SK-N-SH (cell line): ENCODE results near the gene GLTP. TPM values are rescaled to one million over a fixed set of nuclear protein-coding genes. Genes with fewer than 3 reads are reported as not detected.
"Not testable (repeated sequence)": the region's sequence is repeated elsewhere in the genome, so short reads cannot be mapped to it uniquely, and the experiment has no call there.

ENCODE experiments used
- CTCF ChIA-PET: fragments of 300-600, 350-600 bp; formaldehyde crosslinking; extraction: SDS; loops from one replicate; lab custom pipeline; 2021; lab: Yijun Ruan, JAX
- POLR2A ChIA-PET: fragments of 350-600 bp; sonication (Branson Sonifier 250); formaldehyde crosslinking; extraction: SDS; loops from one replicate; lab custom pipeline; 2020; ENCODE audit warnings: antibody characterized with exemption, inconsistent platforms; lab: Yijun Ruan, JAX
- DNase-seq: peaks from one replicate; pipeline ENCODE4 v3.0.0; 2012
- H2AFZ ChIP-seq: fragments of 200-600 bp; sonication (generic); 2 replicates; pipeline ENCODE4 v1.8.1; 2016; ENCODE audit warnings: antibody characterized with exemption, mild to moderate bottlenecking, low read depth
- H3F3A ChIP-seq: fragments of 200-600 bp; sonication (generic); replicated peaks from 2 replicates; pipeline ENCODE3; 2016; ENCODE audit warnings: antibody characterized with exemption, mild to moderate bottlenecking; ENCODE audit not compliant: insufficient read depth
- H3K27ac ChIP-seq, 2 experiments: fragments of 200-500 bp in 1 of 2; fragments of 200-600 bp in 1 of 2; sonication (Bioruptor generic) in 1 of 2; sonication (generic), shearing (Covaris generic) in 1 of 2; 2 replicates each; pipeline versions ENCODE4 v1.5.1 to v1.6.1; 2014 to 2016; ENCODE audit warnings: low read depth in 2 of 2, inconsistent platforms in 1 of 2, low read length in 1 of 2, mild to moderate bottlenecking in 1 of 2, mixed read lengths in 1 of 2
- H3K27me3 ChIP-seq: fragments of 200-600 bp; sonication (generic), shearing (Covaris generic); 2 replicates; pipeline ENCODE4 v1.6.1; 2016; ENCODE audit warnings: mixed run types; ENCODE audit not compliant: insufficient read depth
- H3K36me3 ChIP-seq, 2 experiments: fragments of 200-500 bp in 1 of 2; fragments of 200-600 bp in 1 of 2; sonication (Bioruptor generic) in 1 of 2; sonication (generic) in 1 of 2; replicated peaks in 1 of 2; 2 replicates each; pipeline versions ENCODE3 to v1.5.1; 2014 to 2016; ENCODE audit warnings: low read length in 1 of 2, mild to moderate bottlenecking in 1 of 2; ENCODE audit not compliant: insufficient read depth in 2 of 2, control insufficient read depth in 1 of 2
- H3K4me1 ChIP-seq, 2 experiments: fragments of 200-500 bp in 1 of 2; fragments of 200-600 bp in 1 of 2; sonication (Bioruptor generic) in 1 of 2; sonication (generic), shearing (Covaris generic) in 1 of 2; 2 replicates each; pipeline versions ENCODE4 v1.5.1 to v1.6.1; 2014 to 2016; ENCODE audit warnings: low read depth in 1 of 2, low read length in 1 of 2, mixed run types in 1 of 2; ENCODE audit not compliant: insufficient read depth in 2 of 2, control insufficient read depth in 1 of 2
- H3K4me2 ChIP-seq: fragments of 200-600 bp; sonication (generic), shearing (Covaris generic); 2 replicates; pipeline ENCODE4 v1.6.1; 2017; ENCODE audit warnings: mixed run types
- H3K4me3 ChIP-seq, 2 experiments: fragments of 200-500 bp in 1 of 2; fragments of 200-600 bp in 1 of 2; sonication (Bioruptor generic) in 1 of 2; sonication (generic), shearing (Covaris generic) in 1 of 2; 2 replicates each; pipeline versions ENCODE4 v1.5.1 to v1.8.1; 2014 to 2016; ENCODE audit warnings: low read depth in 2 of 2, inconsistent platforms in 1 of 2, low read length in 1 of 2, mild to moderate bottlenecking in 1 of 2, mixed read lengths in 1 of 2, moderate library complexity in 1 of 2
- H3K79me2 ChIP-seq: fragments of 200-600 bp; sonication (generic); 2 replicates; pipeline ENCODE4 v1.8.1; 2017; ENCODE audit warnings: mild to moderate bottlenecking; ENCODE audit not compliant: insufficient read depth
- H3K9ac ChIP-seq: fragments of 200-600 bp; sonication (generic); 2 replicates; pipeline ENCODE4 v1.6.1; 2017; ENCODE audit warnings: mixed run types
- H3K9me2 ChIP-seq: fragments of 200-600 bp; sonication (generic); 2 replicates; pipeline ENCODE4 v1.6.1; 2017; ENCODE audit warnings: mixed run types
- H3K9me3 ChIP-seq: fragments of 200-600 bp; sonication (generic); 2 replicates; pipeline ENCODE4 v1.6.1; 2017; ENCODE audit warnings: mixed run types, mild to moderate bottlenecking, moderate library complexity
- H4K20me1 ChIP-seq: fragments of 200-600 bp; sonication (generic); 2 replicates; pipeline ENCODE4 v1.6.1; 2017; ENCODE audit warnings: mild to moderate bottlenecking, mixed run types; ENCODE audit not compliant: insufficient read depth
- ELF1 ChIP-seq: IDR thresholded peaks from 2 replicates; pipeline ENCODE4 v1.4.0; 2012
- FOXJ3 ChIP-seq: sonication (generic); formaldehyde crosslinking; IDR thresholded peaks from 2 replicates; pipeline ENCODE4 v1.5.1; 2020; ENCODE audit warnings: mild to moderate bottlenecking, missing genetic modification reagents
- NFIC ChIP-seq: IDR thresholded peaks from 2 replicates; pipeline ENCODE4 v1.4.0; 2012; ENCODE audit warnings: borderline replicate concordance
- NRF1 ChIP-seq: IDR thresholded peaks from 2 replicates; pipeline ENCODE4 v1.6.1; 2012; ENCODE audit warnings: low read depth, mild to moderate bottlenecking, low read length
- RAD21 ChIP-seq: IDR thresholded peaks from 2 replicates; pipeline ENCODE4 v1.6.1; 2012; ENCODE audit warnings: mild to moderate bottlenecking, low read length
- RCOR1 ChIP-seq: fragments of 150-350 bp; IDR thresholded peaks from 2 replicates; pipeline ENCODE4 v1.6.1; 2017; ENCODE audit warnings: antibody characterized with exemption, low read length
- RXRA ChIP-seq: IDR thresholded peaks from 2 replicates; pipeline ENCODE4 v1.4.0; 2012; ENCODE audit warnings: low read depth, mild to moderate bottlenecking, borderline replicate concordance
- TCF12 ChIP-seq: IDR thresholded peaks from 2 replicates; pipeline ENCODE4 v1.4.0; 2012
- TEAD4 ChIP-seq: IDR thresholded peaks from 2 replicates; pipeline ENCODE4 v1.4.0; 2012; ENCODE audit warnings: mild to moderate bottlenecking, borderline replicate concordance; ENCODE audit not compliant: insufficient read depth
- WGBS: methylation state at CpG from one replicate; pipeline ENCODE4 v1.1.6; 2017; ENCODE audit warnings: low lambda C conversion rate; 5-methylcytosine and 5-hydroxymethylcytosine counted together
- polyA plus RNA-seq, 3 experiments: library from polyadenylated mRNA; depleted of rRNA; stranded (reverse); fragments of >200 nt; gene quantifications; 2 replicates each; pipeline ENCODE4 v1.2.3, GENCODE V29; 2012
- TF ChIP-seq, protein P1 (sequence below): IDR thresholded peaks from 2 replicates; pipeline ENCODE4 v1.6.1; 2012; ENCODE audit warnings: mild to moderate bottlenecking, low read depth, low read length, moderate library complexity
- TF ChIP-seq, protein P2 (sequence below): IDR thresholded peaks from 2 replicates; pipeline ENCODE4 v1.4.0; 2012; ENCODE audit warnings: low read depth, borderline replicate concordance
- TF ChIP-seq, protein P3 (sequence below): fragments of 150-350 bp; IDR thresholded peaks from 2 replicates; pipeline ENCODE4 v1.6.1; 2017; ENCODE audit warnings: antibody characterized with exemption, low read length, low read depth, borderline replicate concordance

The GLTP gene
- polyA plus RNA-seq, 1 of the 3 experiments (the other 2 are of a cell fraction), result 23.0 TPM

DNA sequence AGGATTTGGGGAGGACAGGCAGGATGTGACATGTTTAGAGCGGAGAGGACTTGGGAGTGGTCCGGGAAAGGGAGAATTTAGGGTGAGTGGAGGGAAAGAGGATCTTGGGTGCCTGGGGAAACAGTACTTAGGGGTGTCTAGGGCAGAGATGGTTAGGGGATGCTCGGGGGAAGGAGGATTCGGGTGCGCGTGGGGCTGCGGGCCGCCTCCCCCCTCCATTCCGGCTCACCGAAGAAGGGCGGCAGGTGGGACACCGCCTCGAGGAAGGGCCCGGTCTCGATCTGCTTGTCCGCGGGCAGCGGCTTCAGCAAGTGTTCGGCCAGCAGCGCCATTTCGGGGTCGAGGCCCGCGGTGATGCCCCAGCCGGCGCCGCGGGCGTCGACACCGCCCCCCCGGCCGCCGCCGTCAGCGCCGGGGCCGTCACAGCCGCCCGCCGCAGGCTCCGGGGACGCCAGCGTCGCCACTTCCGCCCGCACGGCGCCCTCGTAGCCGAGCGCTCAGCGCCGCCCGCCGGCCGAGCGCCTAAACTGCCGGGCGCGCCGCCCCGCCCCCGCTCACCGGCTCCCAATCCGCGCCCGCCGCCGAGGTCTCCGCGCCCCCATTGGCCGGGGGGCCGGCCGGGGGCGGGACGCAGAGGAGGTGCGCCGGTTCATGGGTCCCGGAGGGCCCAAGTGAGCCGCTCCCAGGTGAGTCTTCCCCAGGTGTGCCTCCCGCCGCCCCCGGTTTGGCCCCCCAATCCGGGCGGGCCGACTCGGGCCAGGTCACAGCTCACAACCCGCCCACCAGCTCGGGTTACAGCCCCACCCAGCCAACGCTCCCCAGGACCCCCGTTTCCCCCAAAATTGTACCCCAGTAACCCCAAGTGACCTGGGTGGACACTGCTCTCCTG, at the start of gene GLTP (continued):
- TF ChIP-seq RAD21 (peak; percentile 68), RCOR1 (no peak), TEAD4 (no peak), TCF12 (no peak), ELF1 (peak; percentile 77)

DNA sequence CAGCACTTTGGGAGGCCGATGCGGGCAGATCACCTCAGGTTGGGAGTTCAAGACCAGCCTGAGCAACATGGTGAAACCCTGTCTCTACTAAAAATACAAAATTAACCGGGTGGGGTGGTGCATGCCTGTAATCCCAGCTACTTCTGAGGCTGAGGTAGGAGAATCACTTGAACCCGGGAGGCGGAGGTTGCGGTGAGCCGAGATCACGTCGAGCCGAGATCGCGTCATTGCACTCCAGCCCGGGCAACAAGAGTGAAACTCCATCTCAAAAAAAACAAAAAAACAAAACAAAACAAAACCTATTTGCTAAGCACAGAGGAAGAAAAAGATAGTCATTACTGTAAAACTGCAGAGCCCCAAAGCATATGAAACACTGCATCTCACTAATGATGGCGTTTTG, 49.0 kb upstream of the GLTP start:
- DNase-seq, H3K4me2 ChIP-seq, H3K9ac ChIP-seq, H3F3A ChIP-seq, H3K27me3 ChIP-seq, H3K27ac ChIP-seq, H3K9me3 ChIP-seq, H4K20me1 ChIP-seq, H3K4me1 ChIP-seq, H2AFZ ChIP-seq, H3K79me2 ChIP-seq, H3K9me2 ChIP-seq, H3K4me3 ChIP-seq, POLR2A ChIA-PET: not testable (repeated sequence)
- WGBS, result 94% methylated on average over 14 of the region's 14 CpGs
- CTCF ChIA-PET, result interaction anchor here (0.9 to 6.1 kb wide), 2 partner anchors 29 to 77 kb away, joined by 3 to 43 read pairs; no protein-coding TSS in a partner anchor
- H3K36me3 ChIP-seq, result peaks cover 30 to 34% of the 10 kb centered on the region in 2 experiments

DNA sequence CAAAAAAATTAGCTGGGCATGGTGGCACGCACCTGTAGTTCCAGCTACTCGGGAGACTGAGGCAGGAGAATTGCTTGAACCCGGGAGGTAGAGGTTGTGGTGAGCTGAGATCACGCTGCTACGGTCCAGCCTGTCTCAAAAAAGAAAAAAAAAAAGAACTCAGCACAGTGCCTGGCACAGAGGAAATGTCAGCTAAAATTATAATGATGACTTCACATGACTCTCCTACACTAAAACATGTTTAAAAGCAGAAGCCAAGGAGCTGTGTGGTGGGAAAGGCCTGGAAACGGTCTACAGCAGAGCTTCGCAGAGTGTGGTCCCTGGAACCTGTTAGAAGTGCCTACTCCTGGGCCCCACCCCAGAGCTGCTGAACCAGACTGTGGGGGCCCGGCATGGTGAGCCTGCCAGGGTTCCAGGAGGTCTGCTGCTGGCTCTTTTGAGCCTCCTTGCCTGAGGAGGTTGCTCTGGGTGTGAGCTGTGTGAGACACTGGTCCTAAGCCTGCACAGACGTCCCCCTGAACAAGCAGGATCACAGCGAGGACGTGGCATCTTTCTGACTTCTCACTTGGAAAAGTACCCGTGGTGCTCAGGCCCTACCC, 47.8 kb upstream of the GLTP start:
- ChIA-PET CTCF (interaction anchor here (0.7 to 6.1 kb wide), 9 partner anchors 8 to 76 kb away, joined by 3 to 43 read pairs (median 3); no protein-coding TSS in a partner anchor), POLR2A (interaction anchor here (0.7 kb wide), 1 partner anchor 16 kb away, joined by 3 read pairs; no protein-coding TSS in a partner anchor)
- no peak overlapping the region for H3K9ac ChIP-seq
- H3K4me1 ChIP-seq, result no peaks in the 10 kb centered on the region
- no peak overlapping the region for H3K4me2 ChIP-seq
- H2AFZ ChIP-seq, result no peak overlapping the region
- no peaks in the 10 kb centered on the region for H3F3A ChIP-seq
- 91% methylated on average over 11 of the region's 12 CpGs for WGBS
- H3K9me3 ChIP-seq, result no peaks in the 10 kb centered on the region
- DNase-seq, result no peak
- H3K27ac ChIP-seq, result no peak overlapping the region
- H3K79me2 ChIP-seq, result no peaks in the 10 kb centered on the region
- H4K20me1 ChIP-seq, result no peaks in the 10 kb centered on the region
- H3K27me3 ChIP-seq, result no peaks in the 10 kb centered on the region
- TF ChIP-seq, protein P1, sequence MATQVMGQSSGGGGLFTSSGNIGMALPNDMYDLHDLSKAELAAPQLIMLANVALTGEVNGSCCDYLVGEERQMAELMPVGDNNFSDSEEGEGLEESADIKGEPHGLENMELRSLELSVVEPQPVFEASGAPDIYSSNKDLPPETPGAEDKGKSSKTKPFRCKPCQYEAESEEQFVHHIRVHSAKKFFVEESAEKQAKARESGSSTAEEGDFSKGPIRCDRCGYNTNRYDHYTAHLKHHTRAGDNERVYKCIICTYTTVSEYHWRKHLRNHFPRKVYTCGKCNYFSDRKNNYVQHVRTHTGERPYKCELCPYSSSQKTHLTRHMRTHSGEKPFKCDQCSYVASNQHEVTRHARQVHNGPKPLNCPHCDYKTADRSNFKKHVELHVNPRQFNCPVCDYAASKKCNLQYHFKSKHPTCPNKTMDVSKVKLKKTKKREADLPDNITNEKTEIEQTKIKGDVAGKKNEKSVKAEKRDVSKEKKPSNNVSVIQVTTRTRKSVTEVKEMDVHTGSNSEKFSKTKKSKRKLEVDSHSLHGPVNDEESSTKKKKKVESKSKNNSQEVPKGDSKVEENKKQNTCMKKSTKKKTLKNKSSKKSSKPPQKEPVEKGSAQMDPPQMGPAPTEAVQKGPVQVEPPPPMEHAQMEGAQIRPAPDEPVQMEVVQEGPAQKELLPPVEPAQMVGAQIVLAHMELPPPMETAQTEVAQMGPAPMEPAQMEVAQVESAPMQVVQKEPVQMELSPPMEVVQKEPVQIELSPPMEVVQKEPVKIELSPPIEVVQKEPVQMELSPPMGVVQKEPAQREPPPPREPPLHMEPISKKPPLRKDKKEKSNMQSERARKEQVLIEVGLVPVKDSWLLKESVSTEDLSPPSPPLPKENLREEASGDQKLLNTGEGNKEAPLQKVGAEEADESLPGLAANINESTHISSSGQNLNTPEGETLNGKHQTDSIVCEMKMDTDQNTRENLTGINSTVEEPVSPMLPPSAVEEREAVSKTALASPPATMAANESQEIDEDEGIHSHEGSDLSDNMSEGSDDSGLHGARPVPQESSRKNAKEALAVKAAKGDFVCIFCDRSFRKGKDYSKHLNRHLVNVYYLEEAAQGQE, result no peak
- TF ChIP-seq, protein P2, sequence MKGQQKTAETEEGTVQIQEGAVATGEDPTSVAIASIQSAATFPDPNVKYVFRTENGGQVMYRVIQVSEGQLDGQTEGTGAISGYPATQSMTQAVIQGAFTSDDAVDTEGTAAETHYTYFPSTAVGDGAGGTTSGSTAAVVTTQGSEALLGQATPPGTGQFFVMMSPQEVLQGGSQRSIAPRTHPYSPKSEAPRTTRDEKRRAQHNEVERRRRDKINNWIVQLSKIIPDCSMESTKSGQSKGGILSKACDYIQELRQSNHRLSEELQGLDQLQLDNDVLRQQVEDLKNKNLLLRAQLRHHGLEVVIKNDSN, result no peak
- TF ChIP-seq RXRA (no peak), NFIC (no peak), NRF1 (no peak), TCF12 (no peak), FOXJ3 (CRISPR knock-in tag) (no peak)
- TF ChIP-seq, protein P3, sequence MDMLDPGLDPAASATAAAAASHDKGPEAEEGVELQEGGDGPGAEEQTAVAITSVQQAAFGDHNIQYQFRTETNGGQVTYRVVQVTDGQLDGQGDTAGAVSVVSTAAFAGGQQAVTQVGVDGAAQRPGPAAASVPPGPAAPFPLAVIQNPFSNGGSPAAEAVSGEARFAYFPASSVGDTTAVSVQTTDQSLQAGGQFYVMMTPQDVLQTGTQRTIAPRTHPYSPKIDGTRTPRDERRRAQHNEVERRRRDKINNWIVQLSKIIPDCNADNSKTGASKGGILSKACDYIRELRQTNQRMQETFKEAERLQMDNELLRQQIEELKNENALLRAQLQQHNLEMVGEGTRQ, result no peak
- TF ChIP-seq, all 33 proteins: peak for 0
- Histone ChIP-seq H3K9me2 (no peaks in the 10 kb centered on the region), H3K36me3 (peaks cover 19 to 33% of the 10 kb centered on the region in 2 experiments), H3K4me3 (no peak overlapping the region)
